RWPE2 (cell line): Measurements from ENCODE around the gene TENM4.
A peak's percentile ranks its signal among the peaks of the same experiment; 100 is the strongest.

Source experiments
- ATAC-seq: fragments of 200-7000 bp; cut with Tn5 transposase; 3 replicates; pipeline ENCODE4 v1.9.1; 2021; ENCODE audit warnings: low read depth
- DNase-seq: peaks from one replicate; pipeline ENCODE4 v3.0.0-alpha.2; 2020; ENCODE audit warnings: low spot score
- H3K27ac ChIP-seq: fragments of 450-650 bp; 2 replicates; pipeline ENCODE4 v1.5.1; 2017; ENCODE audit warnings: mild to moderate bottlenecking; ENCODE audit not compliant: poor library complexity, severe bottlenecking
- H3K27me3 ChIP-seq: fragments of 250-450 bp; sonication (Bioruptor Pico); 2 replicates; pipeline ENCODE4 v1.5.1; 2021; ENCODE audit warnings: mild to moderate bottlenecking, moderate library complexity; ENCODE audit not compliant: insufficient read depth, poor library complexity, severe bottlenecking
- H3K36me3 ChIP-seq: fragments of 250-450 bp; sonication (Bioruptor Pico); 2 replicates; pipeline ENCODE4 v1.5.1; 2020; ENCODE audit warnings: low read depth, mild to moderate bottlenecking, moderate library complexity
- H3K4me1 ChIP-seq: fragments of 250-450 bp; sonication (Bioruptor Pico); 2 replicates; pipeline ENCODE4 v1.5.1; 2021; ENCODE audit warnings: mild to moderate bottlenecking, moderate library complexity; ENCODE audit not compliant: insufficient read depth, poor library complexity, severe bottlenecking
- H3K4me3 ChIP-seq: fragments of 250-450 bp; sonication (Bioruptor Pico); 2 replicates; pipeline ENCODE4 v1.5.1; 2021; ENCODE audit warnings: mild to moderate bottlenecking, moderate library complexity; ENCODE audit not compliant: severe bottlenecking
- H3K9me3 ChIP-seq: fragments of 250-450 bp; sonication (Bioruptor Pico); 2 replicates; pipeline ENCODE4 v1.5.1; 2021; ENCODE audit warnings: mild to moderate bottlenecking, moderate library complexity; ENCODE audit not compliant: severe bottlenecking
- CTCF ChIP-seq: fragments of 450-650 bp; IDR thresholded peaks from one replicate; pipeline ENCODE4 v1.5.1; 2017; ENCODE audit warnings: mild to moderate bottlenecking, moderate library complexity; ENCODE audit not compliant: poor library complexity, severe bottlenecking

TENM4 gene

DNA sequence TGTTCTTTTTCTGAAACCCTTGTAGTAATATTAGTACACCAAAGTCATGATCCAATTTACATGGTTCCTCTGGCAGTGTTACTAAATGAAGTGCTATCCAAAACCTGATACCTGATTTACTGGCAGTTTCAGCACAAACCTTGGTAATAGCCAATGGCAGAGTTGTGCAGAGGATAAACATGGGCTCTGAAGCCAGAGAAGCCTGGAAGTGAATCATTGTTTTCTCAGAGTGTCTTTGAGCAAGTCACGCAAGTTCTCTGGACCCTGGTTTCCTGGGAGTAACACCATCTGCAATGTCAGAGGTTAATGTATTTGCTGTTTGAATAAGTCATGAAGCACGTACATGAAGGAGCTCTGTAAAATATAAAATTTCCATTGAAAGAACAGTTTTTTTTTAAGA lies 643.9 kb downstream of the TENM4 start:
- Histone ChIP-seq H3K27ac (peak overlapping the region; percentile 77), H3K4me3 (no peak overlapping the region), H3K9me3 (no peaks in the 10 kb centered on the region), H3K27me3 (no peaks in the 10 kb centered on the region), H3K36me3 (no peaks in the 10 kb centered on the region), H3K4me1 (peaks cover 32% of the 10 kb centered on the region)
- no peak for TF ChIP-seq CTCF
- ATAC-seq (peak; percentile 72), DNase-seq (no peak)

GRCh38 chr11:78795621-78796261 lies 645.1 kb downstream of the TENM4 start:
- H3K27ac ChIP-seq = peak overlapping the region; percentile 77

DNA sequence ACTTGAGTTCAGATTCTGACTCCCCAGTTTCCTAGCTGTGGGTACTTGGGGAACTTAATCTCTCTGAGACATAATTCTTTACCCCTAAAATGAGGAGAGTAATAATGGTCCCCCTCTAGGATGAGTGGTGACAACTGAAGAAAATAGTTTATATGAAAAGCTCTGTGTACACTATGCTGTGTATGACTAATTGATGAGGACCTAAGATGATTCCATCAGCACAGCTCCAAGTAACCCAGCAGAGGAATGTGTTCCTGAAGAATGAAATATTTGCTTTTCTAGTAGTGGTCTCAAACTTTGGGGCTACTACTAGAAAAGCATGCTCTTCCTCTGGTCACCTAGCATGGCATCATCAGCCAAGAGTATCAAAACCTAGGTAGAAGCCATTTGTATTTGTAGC lies 648.9 kb downstream of the TENM4 start:
- DNase-seq (no peak), ATAC-seq (no peak)
- H3K4me3 ChIP-seq = no peak overlapping the region
- H3K9me3 ChIP-seq = no peaks in the 10 kb centered on the region
- no peaks in the 10 kb centered on the region for H3K27me3 ChIP-seq
- no peak for TF ChIP-seq CTCF
- no peaks in the 10 kb centered on the region for H3K36me3 ChIP-seq
- no peak overlapping the region for H3K27ac ChIP-seq
- H3K4me1 ChIP-seq = peaks cover 8% of the 10 kb centered on the region

More at GRCh38 chr11:78795621-78796261, 645.1 kb downstream of the TENM4 start:
- no peaks in the 10 kb centered on the region for H3K36me3 ChIP-seq
- H3K4me3 ChIP-seq = no peak overlapping the region
- DNase-seq (no peak), ATAC-seq (no peak)
- no peaks in the 10 kb centered on the region for H3K9me3 ChIP-seq
- no peak for TF ChIP-seq CTCF
- H3K27me3 ChIP-seq = no peaks in the 10 kb centered on the region
- peaks cover 19% of the 10 kb centered on the region for H3K4me1 ChIP-seq

- Histone ChIP-seq H3K36me3 (no peaks in the 10 kb centered on the region), H3K9me3 (no peaks in the 10 kb centered on the region), H3K27me3 (no peaks in the 10 kb centered on the region), H3K4me3 (no peak overlapping the region), H3K27ac (no peak overlapping the region), H3K4me1 (peaks cover 1% of the 10 kb centered on the region)
- TF ChIP-seq CTCF = no peak
- DNase-seq (no peak), ATAC-seq (no peak)
Measured at GRCh38 chr11:78791254-78791653, 649.6 kb downstream of the TENM4 start.

- H3K4me1 ChIP-seq = no peaks in the 10 kb centered on the region
- no peak for TF ChIP-seq CTCF
- DNase-seq = no peak
- no peak for ATAC-seq
- no peak overlapping the region for H3K27ac ChIP-seq
- no peaks in the 10 kb centered on the region for H3K9me3 ChIP-seq
- H3K27me3 ChIP-seq = no peaks in the 10 kb centered on the region
- no peaks in the 10 kb centered on the region for H3K36me3 ChIP-seq
- no peak overlapping the region for H3K4me3 ChIP-seq
Measured at GRCh38 chr11:78790784-78791183, 650.0 kb downstream of the TENM4 start.
